ENCODE measurements around the gene HINFP. TPM values are rescaled to one million over a fixed set of nuclear protein-coding genes. Genes with fewer than 3 reads are reported as not detected.

The HINFP gene
- polyA plus RNA-seq, 2 donors, result 9.1 to 16.0 TPM

DNA sequence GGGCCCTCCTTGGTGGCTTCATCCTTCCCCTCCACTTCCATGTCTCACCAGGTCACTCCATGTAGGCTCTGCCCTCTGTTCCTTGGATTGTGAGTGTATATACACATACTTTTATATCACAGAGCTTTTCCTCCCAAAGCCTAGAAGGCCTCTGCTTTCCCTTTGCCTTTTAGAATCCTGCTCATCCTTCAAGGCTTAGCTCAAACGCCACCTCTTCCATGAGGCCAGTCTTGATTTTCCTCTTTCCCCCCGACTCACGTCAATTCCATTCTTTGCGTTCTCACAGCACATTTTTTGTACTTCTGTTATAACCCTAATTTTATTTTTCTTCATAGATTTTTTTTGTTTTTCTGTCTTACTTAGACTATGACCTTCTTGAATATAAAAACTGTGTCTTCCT, 31.2 kb downstream of the HINFP start:
- Histone ChIP-seq H3K4me3 (ENCODE audit: low read depth in 1 of 2, low read length in 2 of 2) (no peak overlapping the region), H3K27me3 (ENCODE audit: control insufficient read depth in 1 of 2, insufficient read depth in 2 of 2, low read length in 2 of 2) (peaks cover 0 to 5% of the 10 kb centered on the region in 2 donors), H3K36me3 (ENCODE audit: control insufficient read depth in 2 of 2, insufficient read depth in 2 of 2, low read length in 1 of 2) (no peaks in the 10 kb centered on the region), H3K27ac (ENCODE audit: low read depth in 2 of 2, low read length in 1 of 2) (no peak overlapping the region), H3K4me1 (ENCODE audit: control insufficient read depth in 2 of 2, insufficient read depth in 2 of 2, low read length in 1 of 2) (peaks cover 3 to 22% of the 10 kb centered on the region in 2 donors), H3K9me3 (ENCODE audit: control insufficient read depth in 2 of 2, insufficient read depth in 1 of 2, low read depth in 1 of 2, low read length in 1 of 2) (no peaks in the 10 kb centered on the region)
- WGBS, 2 donors, result 86 to 94% methylated on average over 4 of the region's 4 CpGs

DNA sequence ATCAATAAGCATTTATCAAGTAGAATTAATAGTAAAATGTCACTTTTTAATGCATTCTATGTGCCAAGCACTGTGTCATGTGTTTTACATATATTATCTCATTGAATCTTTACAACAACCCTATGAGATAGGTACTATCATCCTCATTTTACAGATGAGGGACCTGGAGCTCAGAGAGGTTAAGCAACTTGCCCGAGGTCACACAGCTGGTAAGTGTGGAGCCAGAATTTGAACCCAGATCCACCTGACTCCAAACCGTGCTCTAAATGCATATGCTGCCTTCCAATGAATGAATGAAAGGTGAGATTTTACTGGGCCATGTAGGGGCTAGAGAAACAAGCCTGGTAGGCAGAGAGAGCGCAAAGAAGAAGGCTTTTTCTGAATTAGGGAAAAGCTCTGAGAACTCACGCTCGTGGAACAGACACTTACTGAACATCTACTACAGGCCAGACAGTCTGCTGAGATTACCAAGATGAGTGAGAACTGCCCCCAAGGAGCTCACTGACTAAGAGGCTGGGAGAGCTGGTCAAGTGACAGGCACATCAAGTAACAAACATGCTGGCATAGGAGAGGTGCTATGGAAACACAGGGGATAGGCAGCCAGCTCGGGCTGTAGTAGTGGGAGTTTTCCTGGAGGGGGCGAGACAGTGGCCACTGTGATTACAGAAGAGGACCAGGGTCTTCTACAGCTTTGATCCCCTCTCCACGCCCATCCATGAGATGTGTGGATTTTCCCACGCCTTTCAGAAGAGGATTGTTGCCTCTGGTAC, 31.9 kb downstream of the HINFP start:
- Histone ChIP-seq H3K9me3 (ENCODE audit: control insufficient read depth in 2 of 2, insufficient read depth in 1 of 2, low read depth in 1 of 2, low read length in 1 of 2) (no peaks in the 10 kb centered on the region), H3K27me3 (ENCODE audit: control insufficient read depth in 1 of 2, insufficient read depth in 2 of 2, low read length in 2 of 2) (peaks cover 0 to 5% of the 10 kb centered on the region in 2 donors), H3K4me3 (ENCODE audit: low read depth in 1 of 2, low read length in 2 of 2) (no peak overlapping the region), H3K27ac (ENCODE audit: low read depth in 2 of 2, low read length in 1 of 2) (no peak overlapping the region), H3K36me3 (ENCODE audit: control insufficient read depth in 2 of 2, insufficient read depth in 2 of 2, low read length in 1 of 2) (no peaks in the 10 kb centered on the region), H3K4me1 (ENCODE audit: control insufficient read depth in 2 of 2, insufficient read depth in 2 of 2, low read length in 1 of 2) (peaks cover 3 to 19% of the 10 kb centered on the region in 2 donors)
- WGBS, 2 donors, result 83 to 85% methylated on average over 9 of the region's 9 CpGs

DNA sequence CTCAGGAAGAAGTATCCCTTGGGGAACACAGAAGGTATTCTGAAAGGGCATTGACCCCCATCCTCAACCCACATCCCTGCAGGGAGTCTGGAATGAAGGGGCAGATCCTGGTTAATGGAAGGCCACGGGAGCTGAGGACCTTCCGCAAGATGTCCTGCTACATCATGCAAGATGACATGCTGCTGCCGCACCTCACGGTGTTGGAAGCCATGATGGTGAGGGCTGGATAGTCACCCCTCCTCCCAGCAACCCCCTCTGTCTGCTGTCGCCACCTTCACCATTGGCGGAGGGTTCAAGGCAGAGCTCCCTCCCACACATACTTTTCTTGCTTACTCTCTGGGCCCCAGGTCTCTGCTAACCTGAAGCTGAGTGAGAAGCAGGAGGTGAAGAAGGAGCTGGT, 32.8 kb downstream of the HINFP start:
- H3K27me3 ChIP-seq (ENCODE audit: control insufficient read depth in 1 of 2, insufficient read depth in 2 of 2, low read length in 2 of 2), result peaks cover 0 to 4% of the 10 kb centered on the region in 2 donors
- H3K27ac ChIP-seq (ENCODE audit: low read depth in 2 of 2, low read length in 1 of 2), result no peak overlapping the region
- H3K4me3 ChIP-seq (ENCODE audit: low read depth in 1 of 2, low read length in 2 of 2), result no peak overlapping the region
- WGBS, 2 donors, result 90 to 92% methylated on average over 6 of the region's 6 CpGs
- peaks cover 3 to 15% of the 10 kb centered on the region in 2 donors for H3K4me1 ChIP-seq (ENCODE audit: control insufficient read depth in 2 of 2, insufficient read depth in 2 of 2, low read length in 1 of 2)
- no peaks in the 10 kb centered on the region for H3K36me3 ChIP-seq (ENCODE audit: control insufficient read depth in 2 of 2, insufficient read depth in 2 of 2, low read length in 1 of 2)
- H3K9me3 ChIP-seq (ENCODE audit: control insufficient read depth in 2 of 2, insufficient read depth in 1 of 2, low read depth in 1 of 2, low read length in 1 of 2), result no peaks in the 10 kb centered on the region

DNA sequence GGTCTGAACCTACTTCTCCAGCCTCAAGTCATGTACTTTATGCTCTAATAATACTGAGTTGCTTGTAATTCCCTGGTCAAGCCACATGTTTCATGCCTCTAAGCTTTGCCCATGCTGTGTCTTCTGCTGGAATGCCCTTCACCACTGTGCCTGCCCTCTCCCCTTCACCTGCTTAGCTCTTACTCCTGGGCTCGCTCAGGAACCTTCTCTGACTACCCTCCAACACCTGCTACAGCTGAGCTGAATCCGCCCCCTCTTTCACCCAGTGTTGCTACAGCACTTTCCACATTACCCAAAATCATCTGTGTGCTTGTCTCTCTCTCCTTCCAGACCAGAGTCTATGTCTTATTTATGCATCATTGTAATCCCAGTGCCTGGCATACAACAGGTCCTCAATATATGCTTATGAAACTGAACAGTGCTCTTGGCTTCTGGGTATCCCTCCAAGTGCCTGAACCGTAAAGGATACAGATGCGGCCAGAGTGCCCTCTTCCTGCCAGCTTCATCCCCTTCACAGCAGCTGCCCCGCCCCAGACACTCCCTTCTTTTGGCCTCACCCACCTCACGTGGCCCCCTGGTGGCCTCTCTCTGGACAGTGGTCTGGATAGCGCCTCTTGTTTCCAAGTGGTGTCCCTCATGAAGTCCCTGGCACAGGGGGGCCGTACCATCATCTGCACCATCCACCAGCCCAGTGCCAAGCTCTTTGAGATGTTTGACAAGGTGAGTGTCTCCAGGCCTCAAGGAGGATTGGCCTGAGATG, 34.5 kb downstream of the HINFP start:
- 41 to 47% methylated on average over 8 of the region's 8 CpGs for WGBS, 2 donors
- Histone ChIP-seq H3K36me3 (ENCODE audit: control insufficient read depth in 2 of 2, insufficient read depth in 2 of 2, low read length in 1 of 2) (no peaks in the 10 kb centered on the region), H3K9me3 (ENCODE audit: control insufficient read depth in 2 of 2, insufficient read depth in 1 of 2, low read depth in 1 of 2, low read length in 1 of 2) (no peaks in the 10 kb centered on the region), H3K27ac (ENCODE audit: low read depth in 2 of 2, low read length in 1 of 2) (no peak overlapping the region), H3K4me3 (ENCODE audit: low read depth in 1 of 2, low read length in 2 of 2) (no peak overlapping the region), H3K27me3 (ENCODE audit: control insufficient read depth in 1 of 2, insufficient read depth in 2 of 2, low read length in 2 of 2) (no peaks in the 10 kb centered on the region), H3K4me1 (ENCODE audit: control insufficient read depth in 2 of 2, insufficient read depth in 2 of 2, low read length in 1 of 2) (peaks cover 4 to 5% of the 10 kb centered on the region in 2 donors)

DNA sequence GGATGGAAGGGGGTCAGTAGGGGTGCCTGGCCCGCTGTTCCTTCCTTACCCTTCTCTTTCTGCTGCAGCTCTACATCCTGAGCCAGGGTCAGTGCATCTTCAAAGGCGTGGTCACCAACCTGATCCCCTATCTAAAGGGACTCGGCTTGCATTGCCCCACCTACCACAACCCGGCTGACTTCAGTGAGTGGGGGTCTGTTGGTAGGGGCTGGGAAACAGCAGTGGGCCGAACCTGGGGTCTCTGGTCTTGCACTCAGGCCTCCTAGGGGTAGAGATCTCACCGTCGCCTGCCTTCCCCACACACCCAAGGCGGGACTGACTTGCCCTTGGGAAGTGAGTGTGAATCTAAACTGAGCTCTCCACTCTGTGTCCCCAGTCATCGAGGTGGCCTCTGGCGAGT, 35.1 kb downstream of the HINFP start:
- H3K4me3 ChIP-seq (ENCODE audit: low read depth in 1 of 2, low read length in 2 of 2), result no peak overlapping the region

DNA sequence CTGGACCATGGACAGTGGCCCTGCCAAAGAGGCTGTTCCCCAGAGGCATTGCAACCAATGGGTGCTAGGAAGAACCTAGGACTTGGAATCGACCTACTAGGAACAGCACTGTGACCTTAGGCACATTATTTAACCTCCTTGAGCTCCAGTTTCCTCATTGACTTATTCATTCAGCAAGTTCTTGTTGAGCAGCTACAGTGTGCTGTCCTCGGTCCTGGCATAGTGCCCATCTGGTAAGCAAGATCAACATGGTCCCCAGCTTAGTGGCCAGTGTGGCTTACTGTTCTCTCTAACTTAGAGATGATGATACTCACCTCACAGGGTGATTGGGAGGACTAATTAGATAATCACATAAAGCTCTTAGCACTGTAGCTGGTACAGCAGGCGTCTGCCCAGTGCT, 35.7 kb downstream of the HINFP start:
- Histone ChIP-seq H3K27me3 (ENCODE audit: control insufficient read depth in 1 of 2, insufficient read depth in 2 of 2, low read length in 2 of 2) (no peaks in the 10 kb centered on the region), H3K36me3 (ENCODE audit: control insufficient read depth in 2 of 2, insufficient read depth in 2 of 2, low read length in 1 of 2) (no peaks in the 10 kb centered on the region), H3K4me3 (ENCODE audit: low read depth in 1 of 2, low read length in 2 of 2) (no peak overlapping the region), H3K27ac (ENCODE audit: low read depth in 2 of 2, low read length in 1 of 2) (no peak overlapping the region), H3K4me1 (ENCODE audit: control insufficient read depth in 2 of 2, insufficient read depth in 2 of 2, low read length in 1 of 2) (peaks cover 3 to 5% of the 10 kb centered on the region in 2 donors), H3K9me3 (ENCODE audit: control insufficient read depth in 2 of 2, insufficient read depth in 1 of 2, low read depth in 1 of 2, low read length in 1 of 2) (no peaks in the 10 kb centered on the region)
- WGBS, 2 donors, result 49 to 57% methylated on average over 3 of the region's 3 CpGs

More for the DNA sequence above, 35.1 kb downstream of the HINFP start:
- Histone ChIP-seq H3K27me3 (ENCODE audit: control insufficient read depth in 1 of 2, insufficient read depth in 2 of 2, low read length in 2 of 2) (no peaks in the 10 kb centered on the region), H3K36me3 (ENCODE audit: control insufficient read depth in 2 of 2, insufficient read depth in 2 of 2, low read length in 1 of 2) (no peaks in the 10 kb centered on the region), H3K9me3 (ENCODE audit: control insufficient read depth in 2 of 2, insufficient read depth in 1 of 2, low read depth in 1 of 2, low read length in 1 of 2) (no peaks in the 10 kb centered on the region), H3K4me1 (ENCODE audit: control insufficient read depth in 2 of 2, insufficient read depth in 2 of 2, low read length in 1 of 2) (peaks cover 3 to 5% of the 10 kb centered on the region in 2 donors), H3K27ac (ENCODE audit: low read depth in 2 of 2, low read length in 1 of 2) (no peak overlapping the region)
- WGBS, 2 donors, result 81 to 86% methylated on average over 10 of the region's 10 CpGs

DNA sequence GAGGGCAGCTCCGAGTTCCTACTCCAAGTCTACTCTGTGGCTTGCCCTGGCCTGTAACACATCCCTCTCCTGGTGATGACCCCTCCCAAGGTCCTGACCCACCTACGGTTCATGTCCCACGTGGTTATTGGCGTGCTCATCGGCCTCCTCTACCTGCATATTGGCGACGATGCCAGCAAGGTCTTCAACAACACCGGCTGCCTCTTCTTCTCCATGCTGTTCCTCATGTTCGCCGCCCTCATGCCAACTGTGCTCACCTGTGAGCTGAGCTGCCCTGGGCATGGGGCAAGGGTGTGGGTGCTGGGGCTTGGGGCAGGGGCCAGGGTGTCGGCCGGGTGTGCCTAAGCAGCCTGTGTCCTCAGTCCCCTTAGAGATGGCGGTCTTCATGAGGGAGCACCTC, 37.1 kb downstream of the HINFP start:
- Histone ChIP-seq H3K27ac (ENCODE audit: low read depth in 2 of 2, low read length in 1 of 2) (no peak overlapping the region), H3K27me3 (ENCODE audit: control insufficient read depth in 1 of 2, insufficient read depth in 2 of 2, low read length in 2 of 2) (no peaks in the 10 kb centered on the region), H3K4me1 (ENCODE audit: control insufficient read depth in 2 of 2, insufficient read depth in 2 of 2, low read length in 1 of 2) (peaks cover 3 to 5% of the 10 kb centered on the region in 2 donors), H3K4me3 (ENCODE audit: low read depth in 1 of 2, low read length in 2 of 2) (no peak overlapping the region), H3K36me3 (ENCODE audit: control insufficient read depth in 2 of 2, insufficient read depth in 2 of 2, low read length in 1 of 2) (no peaks in the 10 kb centered on the region), H3K9me3 (ENCODE audit: control insufficient read depth in 2 of 2, insufficient read depth in 1 of 2, low read depth in 1 of 2, low read length in 1 of 2) (no peaks in the 10 kb centered on the region)
- 92% methylated on average over 13 of the region's 13 CpGs for WGBS, 2 donors

DNA sequence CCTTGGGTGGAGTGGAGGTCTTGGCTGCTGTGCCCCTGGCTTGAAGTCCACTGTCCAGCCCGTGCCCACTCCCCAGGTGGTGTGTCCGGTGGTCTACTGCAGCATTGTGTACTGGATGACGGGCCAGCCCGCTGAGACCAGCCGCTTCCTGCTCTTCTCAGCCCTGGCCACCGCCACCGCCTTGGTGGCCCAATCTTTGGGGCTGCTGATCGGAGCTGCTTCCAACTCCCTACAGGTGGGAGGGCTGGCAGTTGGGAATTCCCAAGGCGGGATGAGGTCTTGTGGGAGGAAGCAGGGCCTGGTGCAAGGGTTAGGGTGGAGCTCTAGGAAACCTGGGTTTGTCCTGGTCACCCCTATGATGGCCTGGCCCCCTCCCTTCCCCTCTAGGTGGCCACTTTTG, 38.8 kb downstream of the HINFP start:
- no peaks in the 10 kb centered on the region for H3K9me3 ChIP-seq (ENCODE audit: control insufficient read depth in 2 of 2, insufficient read depth in 1 of 2, low read depth in 1 of 2, low read length in 1 of 2)
- no peaks in the 10 kb centered on the region for H3K36me3 ChIP-seq (ENCODE audit: control insufficient read depth in 2 of 2, insufficient read depth in 2 of 2, low read length in 1 of 2)
- no peak overlapping the region for H3K4me3 ChIP-seq (ENCODE audit: low read depth in 1 of 2, low read length in 2 of 2)
- H3K27ac ChIP-seq (ENCODE audit: low read depth in 2 of 2, low read length in 1 of 2), result no peak overlapping the region
- WGBS, 2 donors, result 93 to 94% methylated on average over 9 of the region's 9 CpGs
- no peaks in the 10 kb centered on the region for H3K27me3 ChIP-seq (ENCODE audit: control insufficient read depth in 1 of 2, insufficient read depth in 2 of 2, low read length in 2 of 2)
- H3K4me1 ChIP-seq (ENCODE audit: control insufficient read depth in 2 of 2, insufficient read depth in 2 of 2, low read length in 1 of 2), result peaks cover 2 to 3% of the 10 kb centered on the region in 2 donors

DNA sequence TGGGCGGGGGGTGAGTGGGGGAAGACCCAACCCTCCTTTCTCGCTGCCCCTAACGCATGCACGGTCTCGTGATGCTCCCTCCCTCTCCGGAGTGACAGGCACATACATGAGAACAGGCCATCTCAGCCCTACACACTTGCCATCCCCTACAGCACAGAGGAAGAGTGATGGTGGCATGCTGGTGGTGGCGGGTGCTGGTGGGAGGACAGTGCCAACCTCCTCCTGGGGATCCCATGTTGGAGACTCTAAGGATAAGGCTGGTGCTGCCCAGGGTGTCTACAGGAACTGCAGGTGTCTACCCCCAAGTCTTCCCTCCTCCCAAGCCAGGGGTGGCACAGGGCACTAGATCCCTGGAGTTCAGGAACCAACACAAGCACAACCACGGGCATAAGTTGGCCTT, 40.5 kb downstream of the HINFP start:
- Histone ChIP-seq H3K27me3 (ENCODE audit: control insufficient read depth in 1 of 2, insufficient read depth in 2 of 2, low read length in 2 of 2) (no peaks in the 10 kb centered on the region), H3K4me3 (ENCODE audit: low read depth in 1 of 2, low read length in 2 of 2) (no peak overlapping the region), H3K9me3 (ENCODE audit: control insufficient read depth in 2 of 2, insufficient read depth in 1 of 2, low read depth in 1 of 2, low read length in 1 of 2) (no peaks in the 10 kb centered on the region), H3K36me3 (ENCODE audit: control insufficient read depth in 2 of 2, insufficient read depth in 2 of 2, low read length in 1 of 2) (no peaks in the 10 kb centered on the region), H3K27ac (ENCODE audit: low read depth in 2 of 2, low read length in 1 of 2) (no peak overlapping the region), H3K4me1 (ENCODE audit: control insufficient read depth in 2 of 2, insufficient read depth in 2 of 2, low read length in 1 of 2) (peaks cover 1 to 2% of the 10 kb centered on the region in 2 donors)
- whole genome bisulfite sequencing, 2 donors, result 78 to 83% methylated on average over 8 of the region's 8 CpGs

Data from esophagus (tissue), 2 donors.